IMR-90 (cell line): Measurements from ENCODE around the gene AADAC.

Experiments used
- BHLHE40 ChIP-seq: fragments of 150-350 bp; IDR thresholded peaks from 2 replicates; pipeline ENCODE4 v1.6.1; 2016; ENCODE audit warnings: mild to moderate bottlenecking, low read depth, low read length
- CTCF ChIP-seq: conservative IDR thresholded peaks from 2 replicates; pipeline ENCODE4 v1.5.1; 2012; ENCODE audit warnings: mild to moderate bottlenecking, low read depth, low read length, improper control_type of control experiment
- MAFK ChIP-seq: IDR thresholded peaks from 2 replicates; pipeline ENCODE4 v1.6.1; 2012; ENCODE audit warnings: low read depth, low read length, improper control_type of control experiment
- POLR2A ChIP-seq: IDR thresholded peaks from 2 replicates; pipeline ENCODE4 v1.6.1; 2012; ENCODE audit warnings: mild to moderate bottlenecking, low read depth, low read length
- USF2 ChIP-seq: fragments of 150-350 bp; IDR thresholded peaks from 2 replicates; pipeline ENCODE4 v1.6.1; 2017; ENCODE audit warnings: mild to moderate bottlenecking, antibody characterized with exemption, low read length, low read depth

DNA sequence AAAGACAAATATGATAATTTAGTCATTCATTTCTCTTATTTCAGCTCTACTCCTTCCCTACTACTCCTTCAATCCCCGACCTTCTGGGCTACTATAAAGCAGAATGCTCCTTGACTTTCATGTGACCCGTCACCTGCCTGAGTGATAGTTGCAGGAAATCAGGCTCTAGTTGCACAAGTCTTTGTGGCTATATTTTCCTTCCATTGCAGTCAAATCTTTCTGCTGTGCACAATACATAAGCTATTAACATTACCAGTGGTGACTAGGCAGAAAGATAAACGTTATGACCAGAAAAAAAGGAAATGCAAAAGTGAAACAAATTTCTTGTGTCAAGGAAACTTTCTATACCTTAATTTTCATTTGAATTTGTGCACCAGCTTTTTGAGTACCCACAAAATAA lies 61.8 kb downstream of the AADAC start:
- TF ChIP-seq BHLHE40 (no peak), MAFK (no peak), POLR2A (no peak), CTCF (no peak), USF2 (no peak)
